HuH-7.5 (cell line): ENCODE measurements around the gene NDRG2.
A peak's percentile ranks its signal among the peaks of the same experiment; 100 is the strongest.
"Not testable (repeated sequence)": the region's sequence is repeated elsewhere in the genome, so short reads cannot be mapped to it uniquely, and the experiment has no call there.

Experiments used
- DNase-seq: peaks from one replicate; pipeline ENCODE4 v3.0.0; 2011; ENCODE audit warnings: low spot score

Gene NDRG2

DNA sequence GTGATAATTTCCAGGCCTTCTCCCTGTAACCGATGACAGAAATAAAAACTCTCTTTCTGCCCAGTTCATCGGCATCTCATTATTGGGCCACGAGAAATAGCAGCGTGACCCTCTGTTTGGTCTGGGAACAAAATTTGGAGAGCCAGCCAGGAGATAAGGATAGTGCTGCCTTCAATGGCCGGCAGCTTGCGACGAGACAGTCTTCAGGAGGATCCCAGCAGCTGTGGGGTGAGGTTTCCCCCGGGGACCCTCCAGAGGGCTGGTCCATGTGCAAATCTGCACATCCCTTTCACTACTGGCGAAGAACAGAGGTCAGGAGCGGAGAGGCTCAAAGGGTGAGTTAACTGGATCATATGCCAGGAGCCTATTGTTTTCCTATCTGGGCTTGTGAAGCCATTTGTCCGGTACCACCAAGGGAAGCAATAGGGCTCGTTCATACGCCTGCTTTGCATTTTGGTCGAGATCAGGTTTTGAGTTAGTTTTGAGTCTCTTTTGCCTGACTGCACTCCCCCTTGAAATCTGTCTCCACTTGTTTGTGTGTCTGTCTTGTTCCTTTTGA, 21.0 kb downstream of the NDRG2 start:
- no peak for DNase-seq

DNA sequence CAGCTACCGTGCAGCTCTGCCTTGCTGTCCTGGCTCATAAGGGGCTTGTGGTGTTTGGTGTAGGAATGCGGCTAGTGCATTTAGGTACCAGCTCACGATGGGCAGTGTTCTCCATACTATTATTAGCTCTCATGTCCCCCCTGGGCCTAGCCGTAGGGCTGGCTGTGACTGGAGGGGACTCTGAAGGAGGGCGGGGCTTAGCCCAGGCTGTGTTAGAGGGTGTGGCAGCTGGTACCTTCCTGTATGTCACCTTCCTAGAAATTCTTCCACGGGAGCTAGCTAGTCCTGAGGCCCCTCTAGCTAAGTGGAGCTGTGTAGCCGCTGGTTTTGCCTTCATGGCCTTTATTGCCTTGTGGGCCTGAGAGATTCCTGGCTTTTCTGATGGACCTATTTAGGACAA, 23.6 kb downstream of the NDRG2 start:
- no peak for DNase-seq

DNA sequence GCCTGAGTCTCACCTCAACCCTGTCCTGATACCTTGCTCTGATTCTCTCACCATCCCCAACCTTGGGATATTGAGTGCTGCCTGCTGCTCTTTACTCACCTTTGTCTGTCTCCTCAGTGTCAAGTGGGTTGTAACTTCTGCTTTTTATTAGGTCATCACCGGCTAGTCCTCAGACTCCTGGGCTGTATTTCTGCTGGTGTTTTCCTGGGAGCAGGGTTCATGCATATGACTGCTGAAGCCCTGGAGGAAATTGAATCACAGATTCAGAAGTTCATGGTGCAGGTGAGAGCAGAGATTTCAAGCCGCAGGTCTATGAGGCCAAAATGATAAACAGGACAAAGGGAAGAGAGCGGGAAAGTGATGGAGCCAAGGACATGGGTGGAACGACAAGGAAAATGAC, 25.3 kb downstream of the NDRG2 start:
- DNase-seq: no peak

DNA sequence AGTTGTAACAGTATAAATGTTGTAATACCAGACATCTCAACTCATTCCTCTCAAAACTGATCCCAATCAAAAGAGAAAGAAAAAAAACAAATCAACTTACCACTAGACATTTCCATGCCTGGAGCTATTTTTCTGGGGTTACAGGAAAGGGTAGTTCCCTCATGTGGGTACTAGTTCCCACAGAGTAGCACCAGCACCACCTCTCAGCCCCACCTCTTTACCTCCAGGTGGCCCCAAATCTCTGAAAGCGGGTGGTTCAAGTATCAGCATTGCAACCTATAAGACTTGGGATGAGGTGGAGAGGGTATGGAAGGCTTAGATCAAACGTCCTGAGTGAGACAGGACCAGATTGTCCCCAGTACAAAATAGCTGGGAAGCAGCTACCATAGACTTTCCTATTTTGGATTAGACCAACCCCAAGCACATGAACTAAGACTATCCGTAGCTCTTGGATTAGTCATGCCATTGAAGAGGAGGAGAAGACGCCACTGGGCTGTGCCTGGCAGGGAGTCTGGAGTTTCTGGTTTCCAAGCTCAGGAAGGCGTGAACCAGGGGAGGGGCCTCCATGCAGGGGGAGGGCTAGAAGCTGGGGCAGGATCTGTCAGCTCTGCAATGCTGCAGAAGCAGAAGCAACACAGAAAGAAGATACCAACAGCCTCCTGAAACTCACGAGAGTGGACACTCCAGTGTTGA, 26.0 kb downstream of the NDRG2 start, which contains the start of gene SLC39A2:
TSS of gene SLC39A2 (plus strand) at position 620 of the 693 bp plus-strand sequence. CDS start 154 bp downstream, outside the sequence.
- no peak for DNase-seq

DNA sequence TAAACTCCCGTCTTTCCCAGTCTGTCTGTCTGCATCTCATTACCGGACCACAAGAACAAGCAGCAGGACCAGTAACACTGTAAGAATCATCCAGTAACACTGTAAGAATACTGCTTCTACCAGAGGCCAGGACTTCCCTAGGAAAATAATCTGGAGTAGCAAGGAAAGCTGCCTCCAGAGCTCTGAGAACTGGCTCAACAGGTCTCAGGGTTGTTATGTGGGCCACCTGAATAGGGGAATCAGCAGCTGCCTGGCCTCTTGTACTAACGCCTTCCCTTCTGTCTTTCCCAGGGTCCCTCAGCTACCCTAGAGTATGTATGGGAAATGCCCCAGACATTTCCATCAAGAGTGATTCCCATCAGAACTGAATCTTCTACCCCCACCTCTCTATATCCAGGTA, 26.7 kb downstream of the NDRG2 start:
- no peak for DNase-seq

DNA sequence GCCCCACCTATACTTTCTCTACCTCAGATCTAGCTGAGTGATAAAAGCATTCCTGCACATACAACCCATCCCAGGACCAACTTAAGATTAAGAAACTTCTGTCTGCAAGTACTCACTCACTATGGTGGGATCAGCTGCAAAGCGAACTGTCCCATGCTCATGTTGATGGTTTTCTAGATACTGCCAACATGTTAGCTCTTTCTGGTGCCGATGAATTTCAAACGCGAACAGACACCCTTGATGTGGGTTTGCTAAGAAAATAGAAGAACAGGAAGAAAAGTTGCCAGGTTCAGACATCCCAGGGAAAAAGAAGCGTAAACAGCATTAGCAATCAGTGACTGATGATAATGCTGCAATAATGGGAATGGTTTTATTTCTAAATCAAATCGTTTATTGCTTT, 27.3 kb downstream of the NDRG2 start:
- no peak for DNase-seq

DNA sequence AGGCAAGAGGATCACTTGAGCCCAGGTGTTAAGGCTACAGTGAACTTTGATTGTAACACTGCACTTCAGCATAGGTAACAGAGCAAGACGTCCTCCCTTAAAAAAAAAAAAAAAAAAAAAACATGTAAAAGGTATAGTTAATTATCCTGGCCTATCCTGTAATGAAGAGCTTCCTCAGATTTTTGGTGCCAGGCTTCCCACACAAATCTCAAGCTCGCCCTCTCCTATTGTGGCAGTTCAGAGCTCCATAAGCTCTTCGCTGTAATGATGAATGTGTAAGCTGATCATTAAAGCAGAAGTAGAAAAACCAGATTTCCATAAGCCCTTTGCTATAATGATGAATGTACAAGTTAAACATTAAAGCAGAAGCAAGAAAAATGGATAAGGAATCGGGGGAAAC, 27.7 kb downstream of the NDRG2 start:
- DNase-seq: no peak

DNA sequence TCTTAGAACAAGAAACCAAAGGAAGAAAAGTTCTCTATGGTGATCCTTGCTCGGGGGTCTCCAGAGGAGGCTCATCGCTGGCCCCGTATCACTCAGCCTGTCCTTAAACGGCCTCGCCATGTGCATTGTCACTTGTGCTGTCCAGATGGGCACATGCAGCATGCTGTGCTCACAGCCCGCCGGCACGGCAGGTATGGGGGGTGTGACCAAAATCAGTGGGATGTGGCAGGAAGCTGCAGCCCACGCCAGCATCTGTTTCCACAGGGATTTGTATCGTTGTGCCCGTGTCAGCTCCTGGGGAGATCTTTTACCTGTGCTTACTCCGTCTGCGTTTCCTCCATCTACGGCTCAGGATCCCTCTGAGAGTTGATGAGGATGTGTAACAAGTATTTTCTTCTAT, 28.3 kb downstream of the NDRG2 start:
- DNase-seq: no peak

DNA sequence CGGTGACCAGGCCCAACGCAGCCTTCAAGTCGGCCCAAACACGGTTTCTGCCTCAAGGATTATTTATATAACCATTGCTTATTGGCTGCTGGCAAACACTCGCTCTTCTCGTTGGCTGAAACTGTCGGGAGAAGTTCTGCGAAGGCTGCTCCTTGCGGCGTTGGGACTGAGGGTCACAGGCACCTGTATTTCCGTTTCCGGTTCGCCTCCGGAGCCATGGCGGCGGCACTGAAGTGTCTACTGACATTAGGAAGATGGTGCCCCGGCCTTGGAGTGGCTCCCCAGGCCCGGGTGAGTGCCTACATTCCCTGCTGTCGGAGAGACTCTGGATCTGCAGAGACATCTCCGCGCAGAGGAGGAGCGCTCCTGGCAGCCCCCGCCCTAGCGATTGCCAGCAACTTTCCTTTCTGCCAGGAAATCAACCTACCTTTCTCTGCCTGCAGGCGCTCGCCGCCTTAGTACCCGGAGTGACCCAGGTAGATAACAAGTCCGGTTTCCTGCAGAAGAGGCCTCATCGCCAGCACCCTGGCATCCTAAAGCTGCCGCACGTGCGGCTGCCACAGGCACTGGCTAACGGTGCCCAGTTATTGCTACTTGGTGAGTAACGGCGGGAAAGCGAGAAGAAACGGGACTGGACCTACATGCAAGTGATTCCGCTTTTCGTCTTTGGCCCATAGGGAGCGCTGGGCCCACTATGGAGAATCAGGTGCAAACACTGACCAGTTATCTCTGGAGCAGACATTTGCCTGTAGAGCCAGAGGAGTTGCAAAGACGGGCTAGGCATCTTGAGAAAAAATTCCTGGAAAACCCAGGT, 34.9 kb downstream of the NDRG2 start, which contains the start of gene METTL17:
TSS of gene METTL17 (plus strand) at position 194 of the 814 bp plus-strand sequence. CDS start at position 217, 23 bp downstream.
- peak; percentile 70 for DNase-seq

DNA sequence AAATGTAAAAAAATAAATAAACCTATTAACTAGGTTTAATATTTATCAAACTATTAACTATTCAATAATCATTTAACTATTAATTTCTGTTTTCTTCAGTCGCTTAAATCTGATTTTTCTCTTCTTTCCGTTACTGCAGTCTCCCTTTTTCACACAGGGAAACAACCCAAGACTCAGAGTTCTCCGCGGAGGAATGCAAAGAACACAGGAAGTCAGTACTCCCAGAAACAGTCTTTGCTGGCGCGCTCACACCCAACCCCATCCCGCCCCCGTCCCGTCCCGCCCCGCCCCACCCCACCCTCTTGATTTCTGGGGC, 35.4 kb downstream of the NDRG2 start:
- DNase-seq: no peak

DNA sequence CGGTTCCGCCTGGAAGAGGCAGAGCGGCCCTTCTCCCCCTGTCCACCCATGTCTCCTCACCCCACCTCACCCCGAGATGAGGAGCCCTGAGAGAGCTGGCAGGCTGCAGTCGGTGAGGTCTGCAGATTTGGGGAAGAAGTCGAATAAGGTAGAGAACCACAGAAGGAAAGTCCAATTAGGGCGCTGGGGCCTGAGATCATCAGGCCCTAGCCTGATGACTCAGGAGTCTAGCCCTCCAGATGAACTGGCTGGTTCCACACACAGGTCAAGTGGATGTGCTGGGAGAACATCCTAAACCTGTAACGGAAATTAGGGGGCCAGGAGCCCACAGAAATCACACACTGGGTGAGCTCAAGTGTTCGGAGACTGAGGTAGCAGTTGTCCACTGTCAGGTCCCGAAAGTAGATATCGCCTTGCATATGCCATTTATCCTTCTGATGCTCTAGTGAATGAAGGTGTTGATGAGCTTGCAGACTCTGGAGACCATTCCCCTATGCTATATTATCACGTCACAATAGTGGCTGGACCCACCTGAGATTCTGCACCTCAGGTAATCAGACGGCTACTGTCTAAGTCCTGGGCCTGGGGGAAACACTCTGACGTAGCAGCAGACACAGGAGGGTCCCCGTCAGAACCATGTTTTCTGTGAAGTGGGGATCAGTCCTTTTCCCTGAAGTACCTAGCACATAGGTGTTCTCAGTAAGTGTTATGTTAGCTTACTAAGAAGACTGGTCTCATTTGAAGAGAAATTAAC, 36.0 kb downstream of the NDRG2 start:
- no peak for DNase-seq

DNA sequence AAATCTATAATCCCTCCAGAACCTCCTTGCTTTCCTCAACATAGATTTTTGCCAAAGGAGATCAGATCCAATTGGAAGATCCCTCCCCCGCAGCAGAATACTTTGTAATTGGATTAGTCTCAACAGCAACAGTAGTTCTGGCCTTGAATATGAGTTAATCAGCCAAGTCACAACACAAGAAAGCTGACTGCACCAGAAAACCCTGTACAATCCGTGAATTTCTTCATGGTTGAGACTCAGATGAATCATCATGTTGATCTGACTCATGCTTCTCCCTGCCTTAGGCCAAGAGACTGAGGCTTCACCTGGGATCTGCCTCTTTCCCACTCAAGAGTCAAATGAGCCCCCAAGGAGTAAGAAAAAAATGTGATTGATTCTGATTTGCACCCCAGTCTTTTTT, 38.0 kb downstream of the NDRG2 start:
- DNase-seq: no peak

DNA sequence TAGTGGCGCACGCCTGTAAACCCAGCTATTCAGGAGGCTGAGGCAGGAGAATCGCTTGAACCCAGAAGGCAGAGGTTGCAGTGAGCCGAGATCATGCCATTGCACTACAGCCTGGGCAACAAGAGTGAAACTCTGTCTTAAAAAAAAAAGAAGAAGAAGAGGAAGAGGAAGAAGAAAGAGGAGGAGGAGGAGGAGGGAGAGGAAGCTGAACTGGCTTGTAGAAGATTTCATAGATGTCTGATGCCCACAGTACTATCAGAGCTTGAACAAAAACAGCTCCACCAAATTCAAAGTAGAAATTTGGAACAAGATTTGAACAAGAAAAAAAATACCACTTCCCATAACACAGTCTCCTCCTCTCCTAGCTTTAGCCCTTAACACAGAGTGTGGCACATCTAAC, 39.2 kb downstream of the NDRG2 start:
- not testable (repeated sequence) for DNase-seq

DNA sequence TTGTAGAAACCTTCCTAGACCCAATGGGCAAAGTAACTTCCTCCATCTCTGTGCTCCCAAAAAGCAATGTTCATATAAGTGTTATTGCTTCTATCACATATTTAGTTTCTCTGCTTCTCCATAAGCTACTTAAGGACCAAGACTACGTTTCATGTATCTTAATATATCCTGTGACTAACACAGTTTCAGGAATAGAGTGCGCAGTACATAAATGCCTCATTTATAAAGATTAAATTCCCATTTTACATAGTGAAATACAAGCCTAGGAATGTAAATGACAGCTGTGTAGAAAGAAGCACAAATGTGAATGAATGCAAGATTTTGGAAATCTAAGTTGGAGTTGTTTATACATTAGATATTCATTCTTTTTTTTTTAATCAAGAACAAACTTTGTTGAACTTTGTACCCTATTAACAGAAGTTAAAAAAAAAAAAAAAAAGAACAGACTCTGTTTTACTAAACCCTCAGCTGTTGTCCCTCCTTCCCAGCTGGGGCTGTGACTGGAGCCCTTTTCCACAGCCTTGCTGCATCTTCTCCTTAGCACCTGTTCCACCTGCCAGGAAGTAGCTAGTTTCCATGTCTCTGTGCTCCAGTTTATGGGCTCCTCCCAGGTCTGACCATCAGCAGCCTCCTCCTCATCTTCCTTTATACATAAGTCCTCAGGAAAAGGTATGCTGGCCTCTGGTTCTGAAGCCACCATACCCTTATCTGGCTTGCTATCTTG, 42.1 kb downstream of the NDRG2 start:
- no peak for DNase-seq

DNA sequence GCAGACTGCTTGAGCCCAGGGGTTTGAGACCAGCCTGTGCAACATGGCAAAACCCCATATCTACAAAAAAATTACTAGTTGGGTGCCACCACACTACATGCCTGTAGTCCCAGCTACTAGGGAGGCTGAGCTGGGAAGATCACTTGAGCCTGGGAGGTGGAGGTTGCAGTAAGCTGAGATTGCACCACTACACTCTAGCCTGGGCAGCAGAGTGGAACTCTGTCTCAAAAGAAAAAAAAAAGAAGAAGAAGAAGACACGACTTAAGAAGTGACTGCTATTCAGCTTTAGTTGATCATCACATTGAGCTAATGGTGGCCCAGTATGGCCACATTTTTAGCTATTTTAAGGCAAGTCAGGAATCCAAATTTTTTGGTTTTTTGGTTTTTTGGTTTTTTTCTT, 44.0 kb downstream of the NDRG2 start:
- DNase-seq: no peak

DNA sequence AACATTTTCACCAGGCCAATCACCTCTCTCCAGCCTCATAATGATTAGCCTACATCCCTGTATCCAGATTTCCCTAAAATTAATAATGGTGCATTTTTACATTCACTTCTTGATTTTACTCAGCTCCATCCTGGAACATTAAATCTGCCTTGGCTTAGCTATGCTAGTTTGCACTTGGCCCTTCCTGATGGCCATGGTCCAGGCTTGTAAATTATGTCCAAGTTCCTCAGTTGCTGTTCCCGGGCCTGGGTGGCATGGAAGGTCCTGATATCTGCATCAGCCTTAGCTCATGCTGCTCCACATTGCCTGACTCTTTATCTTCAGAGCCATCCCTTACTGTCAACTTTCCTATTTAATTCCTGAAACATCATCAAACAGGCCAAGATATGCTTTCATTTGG, 46.2 kb downstream of the NDRG2 start:
- no peak for DNase-seq

DNA sequence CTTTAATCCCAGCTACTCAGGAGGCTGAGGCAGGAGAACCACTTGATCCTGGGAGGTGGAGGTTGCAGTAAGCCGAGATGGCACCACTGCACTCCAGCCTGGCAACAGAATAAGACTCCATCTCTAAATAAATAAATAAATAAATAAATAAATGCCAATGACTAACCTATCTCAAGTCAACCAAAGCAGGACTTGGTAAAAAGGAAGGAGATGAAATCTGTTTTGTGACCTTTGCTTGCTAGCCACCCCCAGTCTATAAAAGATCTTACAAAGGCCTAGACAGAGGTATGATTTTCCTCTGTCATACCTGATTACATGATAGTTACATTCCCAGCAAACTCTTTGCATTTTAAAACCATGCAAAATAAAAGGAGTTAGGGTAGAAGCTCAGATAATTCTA, 48.6 kb downstream of the NDRG2 start:
- no peak for DNase-seq

DNA sequence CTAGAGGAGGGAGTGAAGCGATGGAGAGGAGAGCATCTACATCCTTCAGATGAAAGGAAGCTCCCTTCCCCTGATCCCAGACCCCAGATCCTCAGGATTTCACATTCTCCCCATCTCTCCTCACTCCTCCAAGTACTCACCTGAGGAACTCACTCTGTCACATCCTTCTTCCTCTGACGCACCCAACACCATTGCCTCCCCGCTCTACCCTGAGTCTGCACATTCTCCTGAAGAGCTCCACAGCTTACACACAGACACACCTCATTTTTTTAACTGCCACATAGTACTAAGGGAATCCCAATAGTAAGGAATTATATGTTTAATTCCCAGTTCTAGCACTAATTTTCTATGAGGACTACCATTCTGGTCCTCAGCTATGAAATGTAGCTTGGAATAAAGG, 51.4 kb downstream of the NDRG2 start:
- no peak for DNase-seq

DNA sequence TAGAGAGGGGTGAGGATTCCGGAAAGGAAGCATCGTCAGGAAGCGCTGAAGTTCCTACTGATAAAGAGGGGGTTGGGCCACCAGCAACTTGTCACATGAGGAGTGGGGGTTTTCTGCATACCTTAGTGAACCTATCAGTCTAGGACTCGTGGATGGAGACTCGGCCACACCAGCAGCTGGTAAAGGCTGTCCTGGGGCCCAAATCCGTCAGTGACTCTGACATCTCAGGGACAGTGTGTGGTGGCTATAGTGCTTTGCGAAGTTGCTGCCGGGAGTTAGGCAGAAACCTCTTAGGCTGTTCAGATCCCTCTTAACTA, 53.2 kb downstream of the NDRG2 start:
- DNase-seq: no peak

DNA sequence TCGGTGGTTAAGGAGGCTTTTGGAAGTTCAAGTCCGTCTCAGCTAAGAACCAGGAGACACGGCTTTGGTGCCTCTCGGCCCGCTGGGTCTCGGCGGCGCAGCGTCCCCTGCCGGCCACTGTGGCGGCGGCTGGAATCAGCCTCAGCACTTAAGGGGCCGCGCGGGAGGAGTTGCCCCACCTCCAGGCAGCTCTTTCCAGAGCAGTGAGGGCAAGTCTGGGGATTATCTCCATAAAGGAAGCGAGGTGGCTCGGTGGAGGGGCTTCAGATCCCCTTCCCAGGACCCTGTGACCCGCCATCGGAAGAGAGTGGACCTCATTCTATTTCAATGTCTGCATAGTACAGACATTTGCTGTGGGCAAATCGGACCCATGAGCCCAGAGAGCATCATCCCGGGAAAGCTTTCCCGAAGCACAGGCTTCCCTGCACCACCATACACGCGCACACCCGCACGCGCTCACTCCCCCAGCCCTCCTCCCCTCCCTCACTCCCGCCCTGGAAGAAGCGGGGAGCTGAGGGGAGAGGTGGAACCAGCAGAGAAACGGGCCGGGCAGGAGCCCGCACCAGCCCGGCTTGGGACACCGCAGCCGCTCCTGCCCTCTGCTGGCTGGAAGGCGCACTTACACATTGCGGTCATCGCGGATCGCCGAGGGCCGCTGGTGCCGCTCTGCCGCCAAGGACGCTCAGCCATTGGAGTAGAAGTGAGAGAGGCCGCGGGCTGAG, 53.7 kb downstream of the NDRG2 start:
- DNase-seq: peak; percentile 69

DNA sequence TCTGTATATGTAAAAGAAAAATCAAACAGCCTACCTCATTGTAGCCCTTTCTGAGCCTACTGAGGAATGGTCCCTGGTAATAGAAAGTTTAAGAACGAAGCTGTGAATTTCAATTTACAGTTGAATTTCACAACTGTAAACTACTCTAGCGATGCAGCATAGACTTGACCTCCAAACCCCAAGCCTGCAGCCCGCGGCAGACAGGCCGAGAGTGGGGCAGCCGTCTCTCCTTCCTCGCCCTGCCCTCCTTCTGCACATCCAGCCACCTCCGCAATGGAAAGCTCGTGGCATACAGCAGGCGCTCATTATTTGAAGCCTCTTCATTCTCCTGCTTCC, 54.2 kb downstream of the NDRG2 start:
- DNase-seq: peak; percentile 20

DNA sequence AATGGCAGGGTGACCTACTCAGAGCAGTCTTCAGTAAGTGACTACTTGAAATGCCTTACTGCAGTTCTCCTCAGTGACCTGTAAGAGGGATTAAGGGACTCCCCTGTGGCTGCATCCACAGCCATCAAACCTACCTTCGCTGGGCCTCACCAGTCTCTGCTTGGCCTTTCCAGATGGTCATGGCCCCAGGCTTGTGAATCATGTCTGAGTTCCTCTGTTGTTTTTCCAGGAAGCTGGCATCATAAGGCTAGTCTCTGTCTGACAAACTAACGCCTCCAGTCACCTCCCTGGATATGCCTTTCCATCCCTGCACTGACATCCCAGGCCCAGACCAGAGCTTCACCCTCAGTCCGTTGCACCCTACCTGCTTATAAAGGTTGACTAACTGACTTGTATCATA, 55.5 kb downstream of the NDRG2 start:
- no peak for DNase-seq
